WTC11 (cell line): ENCODE results near the gene C17orf100. TPM values are rescaled to one million over a fixed set of nuclear protein-coding genes. Genes with fewer than 3 reads are reported as not detected.

Source experiments
- ATAC-seq: fragments of 200-7000 bp; cut with Tn5 transposase; 2 replicates; pipeline ENCODE4 v1.10.0; 2021; ENCODE audit warnings: mild to moderate bottlenecking, moderate library complexity
- CTCF ChIA-PET: fragments of 300-600 bp; sonication (Branson Sonifier 250); formaldehyde crosslinking; loops from one replicate; lab custom pipeline; 2021; ENCODE audit warnings: antibody characterized with exemption; lab: Charles Lee
- POLR2A ChIA-PET: fragments of 350-600 bp; sonication (Branson Sonifier 250); formaldehyde crosslinking; loops from one replicate; lab custom pipeline; 2021; ENCODE audit warnings: antibody characterized with exemption; lab: Charles Lee
- DNase-seq: peaks from one replicate; pipeline ENCODE4 v3.0.0; 2021; ENCODE audit warnings: low spot score
- H3K27ac Mint-ChIP-seq: 2 replicates; pipeline ENCODE4 v1.8.0; 2021; ENCODE audit warnings: mixed read lengths
- H3K27me3 Mint-ChIP-seq: 2 replicates; pipeline ENCODE4 v1.8.0; 2021; ENCODE audit warnings: low read depth, mild to moderate bottlenecking, moderate library complexity, mixed read lengths
- H3K36me3 Mint-ChIP-seq: 2 replicates; pipeline ENCODE4 v1.8.0; 2021; ENCODE audit warnings: mixed read lengths
- H3K4me1 Mint-ChIP-seq: 2 replicates; pipeline ENCODE4 v1.8.0; 2022; ENCODE audit warnings: mixed read lengths
- H3K4me3 Mint-ChIP-seq: 2 replicates; pipeline ENCODE4 v1.8.0; 2021; ENCODE audit warnings: mild to moderate bottlenecking, moderate library complexity, mixed read lengths
- H3K9me3 Mint-ChIP-seq: 2 replicates; pipeline ENCODE4 v1.8.0; 2021; ENCODE audit warnings: mixed read lengths
- AR ChIP-seq: fragments of 250-450 bp; sonication (Bioruptor Pico); IDR thresholded peaks from 2 replicates; pipeline ENCODE4 v1.9.0; 2021; ENCODE audit warnings: mild to moderate bottlenecking
- ATF3 ChIP-seq: sonication (generic); formaldehyde crosslinking; conservative IDR thresholded peaks from 2 replicates; pipeline ENCODE4 v1.8.1; 2022; ENCODE audit warnings: mild to moderate bottlenecking, missing genetic modification reagents
- CREB1 ChIP-seq: sonication (generic); formaldehyde crosslinking; IDR thresholded peaks from 2 replicates; pipeline ENCODE4 v1.8.0; 2023; ENCODE audit warnings: mild to moderate bottlenecking, missing genetic modification reagents
- CREM ChIP-seq: sonication (generic); formaldehyde crosslinking; IDR thresholded peaks from 2 replicates; pipeline ENCODE4 v1.8.1; 2022; ENCODE audit warnings: mild to moderate bottlenecking, missing genetic modification reagents, moderate library complexity
- ELF4 ChIP-seq: sonication (generic); formaldehyde crosslinking; IDR thresholded peaks from 2 replicates; pipeline ENCODE4 v1.8.1; 2022; ENCODE audit warnings: low read depth, mild to moderate bottlenecking, moderate library complexity, missing genetic modification reagents
- ESRRA ChIP-seq: sonication (generic); formaldehyde crosslinking; IDR thresholded peaks from 2 replicates; pipeline ENCODE4 v1.8.1; 2022; ENCODE audit warnings: mild to moderate bottlenecking, missing genetic modification reagents, borderline replicate concordance
- IRF1 ChIP-seq: sonication (generic); formaldehyde crosslinking; IDR thresholded peaks from 2 replicates; pipeline ENCODE4 v1.8.0; 2023; ENCODE audit warnings: missing genetic modification reagents
- JUN ChIP-seq: sonication (generic); formaldehyde crosslinking; IDR thresholded peaks from 2 replicates; pipeline ENCODE4 v1.8.0; 2023; ENCODE audit warnings: mild to moderate bottlenecking, missing genetic modification reagents
- MAX ChIP-seq: sonication (generic); formaldehyde crosslinking; IDR thresholded peaks from 2 replicates; pipeline ENCODE4 v1.8.0; 2022; ENCODE audit warnings: mild to moderate bottlenecking, missing genetic modification reagents
- MXD4 ChIP-seq: fragments of 250-450 bp; sonication (Bioruptor Pico); IDR thresholded peaks from 2 replicates; pipeline ENCODE4 v1.8.0; 2021; ENCODE audit warnings: mild to moderate bottlenecking, moderate library complexity, borderline replicate concordance
- NFATC4 ChIP-seq: fragments of 250-450 bp; sonication (Bioruptor Pico); IDR thresholded peaks from 2 replicates; pipeline ENCODE4 v1.9.0; 2021; ENCODE audit warnings: mild to moderate bottlenecking
- NR1H2 ChIP-seq: sonication (generic); formaldehyde crosslinking; IDR thresholded peaks from 2 replicates; pipeline ENCODE4 v1.9.0; 2021; ENCODE audit warnings: mild to moderate bottlenecking, moderate library complexity, missing genetic modification reagents
- NR2C2 ChIP-seq: sonication (generic); formaldehyde crosslinking; IDR thresholded peaks from 2 replicates; pipeline ENCODE4 v1.8.0; 2022; ENCODE audit warnings: mild to moderate bottlenecking, missing genetic modification reagents
- OVOL2 ChIP-seq: fragments of 250-450 bp; sonication (Bioruptor Pico); IDR thresholded peaks from 2 replicates; pipeline ENCODE4 v1.9.0; 2021; ENCODE audit warnings: mild to moderate bottlenecking, borderline replicate concordance
- PRRX2 ChIP-seq: fragments of 250-450 bp; sonication (Bioruptor Pico); IDR thresholded peaks from 2 replicates; pipeline ENCODE4 v1.8.0; 2021; ENCODE audit warnings: mild to moderate bottlenecking
- SMAD3 ChIP-seq: sonication (generic); formaldehyde crosslinking; IDR thresholded peaks from 2 replicates; pipeline ENCODE4 v1.8.0; 2022; ENCODE audit warnings: missing genetic modification reagents, mild to moderate bottlenecking, borderline replicate concordance
- SP1 ChIP-seq: sonication (generic); formaldehyde crosslinking; conservative IDR thresholded peaks from 2 replicates; pipeline ENCODE4 v1.8.1; 2022; ENCODE audit warnings: missing genetic modification reagents
- TCF7 ChIP-seq: sonication (generic); formaldehyde crosslinking; IDR thresholded peaks from 2 replicates; pipeline ENCODE4 v1.8.0; 2022; ENCODE audit warnings: mild to moderate bottlenecking, low read depth, missing genetic modification reagents, moderate library complexity
- TEAD1 ChIP-seq: sonication (generic); formaldehyde crosslinking; IDR thresholded peaks from 2 replicates; pipeline ENCODE4 v1.8.0; 2022; ENCODE audit warnings: mild to moderate bottlenecking, missing genetic modification reagents
- TEAD4 ChIP-seq: sonication (generic); formaldehyde crosslinking; IDR thresholded peaks from 2 replicates; pipeline ENCODE4 v1.8.0; 2022; ENCODE audit warnings: mild to moderate bottlenecking, missing genetic modification reagents
- TP53 ChIP-seq: sonication (generic); formaldehyde crosslinking; IDR thresholded peaks from 2 replicates; pipeline ENCODE4 v1.8.1; 2023; ENCODE audit warnings: mild to moderate bottlenecking, missing genetic modification reagents
- USF2 ChIP-seq: sonication (generic); formaldehyde crosslinking; IDR thresholded peaks from 2 replicates; pipeline ENCODE4 v1.8.1; 2023; ENCODE audit warnings: mild to moderate bottlenecking, missing genetic modification reagents, moderate library complexity
- ZBTB43 ChIP-seq: sonication (generic); formaldehyde crosslinking; IDR thresholded peaks from 2 replicates; pipeline ENCODE4 v1.8.1; 2023; ENCODE audit warnings: mild to moderate bottlenecking, missing genetic modification reagents
- ZNF121 ChIP-seq: sonication (generic); formaldehyde crosslinking; IDR thresholded peaks from 2 replicates; pipeline ENCODE4 v1.8.0; 2023; ENCODE audit warnings: missing genetic modification reagents
- ZNF219 ChIP-seq: sonication (generic); formaldehyde crosslinking; IDR thresholded peaks from 2 replicates; pipeline ENCODE4 v1.8.0; 2023; ENCODE audit warnings: missing genetic modification reagents, mild to moderate bottlenecking, borderline replicate concordance
- ZNF317 ChIP-seq: sonication (generic); formaldehyde crosslinking; IDR thresholded peaks from 2 replicates; pipeline ENCODE4 v1.8.1; 2023; ENCODE audit warnings: low read depth, mild to moderate bottlenecking, moderate library complexity, missing genetic modification reagents, borderline replicate concordance
- total RNA-seq: library from RNA; stranded (reverse); gene quantifications from 3 replicates; pipeline ENCODE4 v1.2.3, GENCODE V29; 2021

The C17orf100 gene
- total RNA-seq, 1 experiment from 2014 or later: 2.7 TPM

- Mint-ChIP-seq H3K27ac (no peak overlapping the region), H3K4me3 (no peak overlapping the region), H3K9me3 (no peaks in the 10 kb centered on the region), H3K36me3 (peaks cover 43% of the 10 kb centered on the region), H3K4me1 (no peaks in the 10 kb centered on the region), H3K27me3 (no peaks in the 10 kb centered on the region)
- no peak for TF ChIP-seq CREB1
- TF ChIP-seq NR1H2: no peak
- no peak for TF ChIP-seq MAX (CRISPR knock-in tag)
- no peak for TF ChIP-seq ZNF317
- no peak for TF ChIP-seq TEAD1 (CRISPR knock-in tag)
- TF ChIP-seq ZNF121: no peak
- no peak for TF ChIP-seq ESRRA
- no peak for TF ChIP-seq SP1 (CRISPR knock-in tag)
- TF ChIP-seq ATF3 (CRISPR knock-in tag): no peak
- no peak for TF ChIP-seq IRF1 (CRISPR knock-in tag)
- TF ChIP-seq NR2C2 (CRISPR knock-in tag): no peak
- TF ChIP-seq NFATC4 (CRISPR knock-in tag): no peak
- TF ChIP-seq TP53: no peak
- TF ChIP-seq JUN (CRISPR knock-in tag): no peak
- no peak for TF ChIP-seq SMAD3 (CRISPR knock-in tag)
- no peak for TF ChIP-seq MXD4 (CRISPR knock-in tag)
- no peak for TF ChIP-seq PRRX2 (CRISPR knock-in tag)
- no peak for TF ChIP-seq TCF7 (CRISPR knock-in tag)
- CTCF ChIA-PET: no interaction called here
- DNase-seq (no peak), ATAC-seq (no peak)
- POLR2A ChIA-PET: no interaction called here
Observed at GRCh38 chr17:6626616-6627015, 24.9 kb upstream of the C17orf100 start.

GRCh38 chr17:6627019-6627418, 24.5 kb upstream of the C17orf100 start:
- no peak for DNase-seq
- H3K36me3 Mint-ChIP-seq: peaks cover 43% of the 10 kb centered on the region
- H3K4me1 Mint-ChIP-seq: no peaks in the 10 kb centered on the region
- ChIA-PET POLR2A (no interaction called here), CTCF (no interaction called here)
- H3K27me3 Mint-ChIP-seq: no peaks in the 10 kb centered on the region
- no peak for ATAC-seq
- no peak overlapping the region for H3K4me3 Mint-ChIP-seq
- TF ChIP-seq NR2C2 (CRISPR knock-in tag) (no peak), AR (CRISPR knock-in tag) (no peak), CREM (CRISPR knock-in tag) (no peak), ZNF219 (CRISPR knock-in tag) (no peak), TEAD4 (CRISPR knock-in tag) (no peak), USF2 (CRISPR knock-in tag) (no peak), ZBTB43 (CRISPR knock-in tag) (no peak), OVOL2 (CRISPR knock-in tag) (no peak), TCF7 (CRISPR knock-in tag) (no peak), ELF4 (CRISPR knock-in tag) (no peak)
- TF ChIP-seq, all 79 proteins: peak for 0
- Mint-ChIP-seq H3K9me3 (no peaks in the 10 kb centered on the region), H3K27ac (no peak overlapping the region)
